ENCODE data around the gene TRIM17.

Gene TRIM17

GRCh38 chr1:228457396-228458176 is 40.9 kb upstream of the TRIM17 start (continued):
- TF ChIP-seq PATZ1 (tag by site-specific recombination; IDR thresholded peaks at IDR 0.05) (peak; percentile 69), ZNF670 (tag by site-specific recombination; IDR thresholded peaks at IDR 0.05; ENCODE audit: low read depth) (no peak), ZNF777 (tag by site-specific recombination; IDR thresholded peaks at IDR 0.05; ENCODE audit: borderline replicate concordance) (no peak), EGR2 (tag by site-specific recombination; IDR thresholded peaks at IDR 0.05; ENCODE audit: low read depth) (peak; percentile 91), ZNF623 (tag by site-specific recombination; IDR thresholded peaks at IDR 0.05) (peak; percentile 30; the same call in 1 of the 2 replicates), ZNF114 (tag by site-specific recombination; IDR thresholded peaks at IDR 0.05) (no peak), ZNF140 (tag by site-specific recombination; IDR thresholded peaks at IDR 0.05) (no peak), ZBTB20 (tag by site-specific recombination; IDR thresholded peaks at IDR 0.05) (no peak), ZBTB11 (tag by site-specific recombination; conservative IDR thresholded peaks at IDR 0.05; ENCODE audit: low read depth) (peak; percentile 22), GFI1B (tag by site-specific recombination; IDR thresholded peaks at IDR 0.05) (no peak), ZNF146 (tag by site-specific recombination; IDR thresholded peaks at IDR 0.05) (peak; percentile 79), ZFP69B (tag by site-specific recombination; IDR thresholded peaks at IDR 0.05) (peak; percentile 84), ZNF830 (tag by site-specific recombination; IDR thresholded peaks at IDR 0.05; ENCODE audit: low read depth) (no peak), HIC1 (tag by site-specific recombination; IDR thresholded peaks at IDR 0.05) (peak; percentile 94), ZNF521 (tag by site-specific recombination; IDR thresholded peaks at IDR 0.05) (no peak), ZNF555 (tag by site-specific recombination; conservative IDR thresholded peaks at IDR 0.05) (no peak), ZNF660 (tag by site-specific recombination; IDR thresholded peaks at IDR 0.05) (peak; percentile 92), ZNF677 (tag by site-specific recombination; IDR thresholded peaks at IDR 0.05) (no peak), ZNF549 (tag by site-specific recombination; IDR thresholded peaks at IDR 0.05) (no peak), ZNF211 (tag by site-specific recombination; IDR thresholded peaks at IDR 0.05; ENCODE audit: low read depth) (no peak; the same call in 1 of the 2 replicates), ZSCAN16 (tag by site-specific recombination; IDR thresholded peaks at IDR 0.05) (peak; percentile 85; the same call in 1 of the 2 replicates), ZNF311 (tag by site-specific recombination; IDR thresholded peaks at IDR 0.05; ENCODE audit: borderline replicate concordance) (no peak), GLI2 (tag by site-specific recombination; IDR thresholded peaks at IDR 0.05; ENCODE audit: borderline replicate concordance, low read depth) (no peak), ZNF416 (tag by site-specific recombination; IDR thresholded peaks at IDR 0.05) (no peak), TRIM28 (IDR thresholded peaks at IDR 0.05; ENCODE audit: borderline replicate concordance, low read length) (0 out of 2 replicates have a peak, but pooled peaks have one; percentile 6), ZNF223 (tag by site-specific recombination; IDR thresholded peaks at IDR 0.05) (no peak), KLF9 (tag by site-specific recombination; IDR thresholded peaks at IDR 0.05; ENCODE audit: low read depth) (no peak; the same call in 1 of the 2 replicates)
- TF ChIP-seq, protein P1, sequence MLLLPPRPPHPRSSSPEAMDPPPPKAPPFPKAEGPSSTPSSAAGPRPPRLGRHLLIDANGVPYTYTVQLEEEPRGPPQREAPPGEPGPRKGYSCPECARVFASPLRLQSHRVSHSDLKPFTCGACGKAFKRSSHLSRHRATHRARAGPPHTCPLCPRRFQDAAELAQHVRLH (tag by site-specific recombination; IDR thresholded peaks at IDR 0.05): peak; percentile 93
- TF ChIP-seq, protein P2, sequence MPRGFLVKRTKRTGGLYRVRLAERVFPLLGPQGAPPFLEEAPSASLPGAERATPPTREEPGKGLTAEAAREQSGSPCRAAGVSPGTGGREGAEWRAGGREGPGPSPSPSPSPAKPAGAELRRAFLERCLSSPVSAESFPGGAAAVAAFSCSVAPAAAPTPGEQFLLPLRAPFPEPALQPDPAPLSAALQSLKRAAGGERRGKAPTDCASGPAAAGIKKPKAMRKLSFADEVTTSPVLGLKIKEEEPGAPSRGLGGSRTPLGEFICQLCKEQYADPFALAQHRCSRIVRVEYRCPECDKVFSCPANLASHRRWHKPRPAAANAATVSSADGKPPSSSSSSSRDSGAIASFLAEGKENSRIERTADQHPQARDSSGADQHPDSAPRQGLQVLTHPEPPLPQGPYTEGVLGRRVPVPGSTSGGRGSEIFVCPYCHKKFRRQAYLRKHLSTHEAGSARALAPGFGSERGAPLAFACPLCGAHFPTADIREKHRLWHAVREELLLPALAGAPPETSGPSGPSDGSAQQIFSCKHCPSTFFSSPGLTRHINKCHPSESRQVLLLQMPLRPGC (tag by site-specific recombination; IDR thresholded peaks at IDR 0.05): peak; percentile 70; the same call in 1 of the 2 replicates

Data from HEK293 (cell line).